Measurements from ENCODE around the gene THEMIS2. TPM values are rescaled to one million over a fixed set of nuclear protein-coding genes. Genes with fewer than 3 reads are reported as not detected.

The THEMIS2 gene
- total and polyA plus RNA-seq, 9 of the 15 experiments (the other 6 are each of a cell fraction or from before 2014, with no cell fraction given): 2.3 to 12.7 (median 8.0) TPM

DNA sequence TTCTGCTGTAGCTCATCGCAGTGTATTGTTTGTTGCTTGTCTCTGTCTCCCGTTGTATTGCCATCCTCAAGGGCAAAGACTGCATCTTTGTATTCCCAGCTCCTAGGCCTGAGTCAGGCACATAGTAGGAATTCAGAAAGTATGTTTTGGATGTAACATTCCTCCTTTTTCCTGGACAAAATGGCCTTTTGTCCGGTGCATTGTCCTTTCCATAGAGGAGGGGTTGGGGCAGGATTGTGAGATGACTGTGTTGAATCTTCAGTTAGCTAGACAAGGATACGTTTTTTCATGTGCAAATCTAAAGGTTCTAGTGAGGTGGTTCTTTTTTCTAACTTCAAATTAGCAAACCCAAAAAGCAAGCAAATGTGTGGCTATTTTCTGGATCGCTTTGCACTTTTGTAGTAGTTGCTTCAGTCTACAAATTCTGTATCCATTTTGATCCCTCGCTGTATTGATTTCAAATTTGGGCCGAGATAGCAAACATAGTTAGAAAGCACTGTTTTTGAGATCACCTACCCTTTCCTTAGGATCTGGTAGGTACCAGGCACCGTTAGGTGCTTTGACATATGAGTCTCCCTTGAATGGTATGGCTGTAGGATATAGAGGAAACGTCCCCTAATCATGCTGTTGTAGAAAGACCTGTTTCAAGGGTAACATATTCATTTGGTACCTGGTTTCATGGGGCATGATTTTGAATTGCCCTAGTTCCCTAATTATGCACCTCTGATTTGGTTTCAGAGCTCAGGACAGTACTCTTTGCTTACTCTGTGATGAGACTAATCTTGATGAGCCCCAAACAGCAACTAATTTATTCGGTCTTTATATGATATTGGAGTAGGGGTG, 40.6 kb upstream of the THEMIS2 start:
- peak; percentile 29 for FAIRE-seq
- ChIA-PET POLR2A (interaction anchor here (0.7 to 3.5 kb wide), 19 partner anchors 9 to 283 kb away, joined by 3 to 28 read pairs (median 4); partner anchors contain the start of gene STX12), CTCF (ENCODE audit: low intra/inter-chr PET ratio) (no interaction called here)
- peaks cover 7 to 14% of the 10 kb centered on the region in 2 experiments; a peak in 3 of 5 replicates for H3K4me1 ChIP-seq (replicated peaks in 1 of 2; ENCODE audit: control insufficient read depth in 2 of 2, insufficient read depth in 2 of 2, low read length in 2 of 2)
- H3K36me3 ChIP-seq (ENCODE audit: control insufficient read depth, insufficient read depth, low read length): peaks cover 45% of the 10 kb centered on the region
- in situ Hi-C loops (cut with MboI) (no loop called here), intact Hi-C loops (cut with micrococcal nuclease) (loop anchor here (5.0 kb wide), 2 partner anchors 59 to 164 kb away; partner anchors contain the start of gene STX12)
- ATAC-seq: 0 out of 3 replicates have a peak, but pooled peaks have one; percentile 7
- H3K4me3 ChIP-seq: peak overlapping the region; percentile 61
- H4K20me1 ChIP-seq (replicated peaks; ENCODE audit: control insufficient read depth, insufficient read depth, low read length): no peaks in the 10 kb centered on the region
- peak overlapping the region; percentile 88 to 96 for H3K9ac ChIP-seq (ENCODE audit: insufficient read depth in 1 of 2, low read depth in 2 of 2, low read length in 2 of 2)
- H3K79me2 ChIP-seq (ENCODE audit: control insufficient read depth, insufficient read depth, low read length): peaks cover 65% of the 10 kb centered on the region
- TF ChIP-seq MEF2A (IDR thresholded peaks at IDR 0.05; ENCODE audit: control insufficient read depth, low read depth, low read length) (no peak), ZNF584 (CRISPR knock-in tag; IDR thresholded peaks at IDR 0.05; ENCODE audit: low read depth) (0 out of 2 replicates have a peak, but pooled peaks have one; percentile 5), TEAD1 (CRISPR knock-in tag; IDR thresholded peaks at IDR 0.05) (0 out of 4 replicates have a peak, but pooled peaks of 1 of the 2 experiments have one; percentile 0), ZKSCAN1 (IDR thresholded peaks at IDR 0.05; ENCODE audit: low read depth, low read length) (peak; percentile 80; the same call in 1 of the 2 replicates), ZNF12 (CRISPR knock-in tag; IDR thresholded peaks at IDR 0.05) (peak; percentile 93), YY1 (IDR thresholded peaks at IDR 0.05; ENCODE audit: borderline replicate concordance in 1 of 3, control insufficient read depth in 1 of 3, extremely low read depth in 1 of 3, insufficient read depth in 3 of 3, insufficient read length in 1 of 3, insufficient replicate concordance in 2 of 3, low read depth in 1 of 3, low read length in 2 of 3) (peak in 1 of 3 experiments; percentile 65), NCOA6 (IDR thresholded peaks at IDR 0.05) (no peak), SREBF2 (CRISPR knock-in tag; IDR thresholded peaks at IDR 0.05) (0 out of 2 replicates have a peak, but pooled peaks have one; percentile 51)
- TF ChIP-seq, protein P1, sequence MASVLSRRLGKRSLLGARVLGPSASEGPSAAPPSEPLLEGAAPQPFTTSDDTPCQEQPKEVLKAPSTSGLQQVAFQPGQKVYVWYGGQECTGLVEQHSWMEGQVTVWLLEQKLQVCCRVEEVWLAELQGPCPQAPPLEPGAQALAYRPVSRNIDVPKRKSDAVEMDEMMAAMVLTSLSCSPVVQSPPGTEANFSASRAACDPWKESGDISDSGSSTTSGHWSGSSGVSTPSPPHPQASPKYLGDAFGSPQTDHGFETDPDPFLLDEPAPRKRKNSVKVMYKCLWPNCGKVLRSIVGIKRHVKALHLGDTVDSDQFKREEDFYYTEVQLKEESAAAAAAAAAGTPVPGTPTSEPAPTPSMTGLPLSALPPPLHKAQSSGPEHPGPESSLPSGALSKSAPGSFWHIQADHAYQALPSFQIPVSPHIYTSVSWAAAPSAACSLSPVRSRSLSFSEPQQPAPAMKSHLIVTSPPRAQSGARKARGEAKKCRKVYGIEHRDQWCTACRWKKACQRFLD (CRISPR knock-in tag; IDR thresholded peaks at IDR 0.05): no peak
- TF ChIP-seq, protein P2, sequence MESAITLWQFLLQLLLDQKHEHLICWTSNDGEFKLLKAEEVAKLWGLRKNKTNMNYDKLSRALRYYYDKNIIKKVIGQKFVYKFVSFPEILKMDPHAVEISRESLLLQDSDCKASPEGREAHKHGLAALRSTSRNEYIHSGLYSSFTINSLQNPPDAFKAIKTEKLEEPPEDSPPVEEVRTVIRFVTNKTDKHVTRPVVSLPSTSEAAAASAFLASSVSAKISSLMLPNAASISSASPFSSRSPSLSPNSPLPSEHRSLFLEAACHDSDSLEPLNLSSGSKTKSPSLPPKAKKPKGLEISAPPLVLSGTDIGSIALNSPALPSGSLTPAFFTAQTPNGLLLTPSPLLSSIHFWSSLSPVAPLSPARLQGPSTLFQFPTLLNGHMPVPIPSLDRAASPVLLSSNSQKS (CRISPR knock-in tag; IDR thresholded peaks at IDR 0.05): no peak
- TF ChIP-seq, protein P3, sequence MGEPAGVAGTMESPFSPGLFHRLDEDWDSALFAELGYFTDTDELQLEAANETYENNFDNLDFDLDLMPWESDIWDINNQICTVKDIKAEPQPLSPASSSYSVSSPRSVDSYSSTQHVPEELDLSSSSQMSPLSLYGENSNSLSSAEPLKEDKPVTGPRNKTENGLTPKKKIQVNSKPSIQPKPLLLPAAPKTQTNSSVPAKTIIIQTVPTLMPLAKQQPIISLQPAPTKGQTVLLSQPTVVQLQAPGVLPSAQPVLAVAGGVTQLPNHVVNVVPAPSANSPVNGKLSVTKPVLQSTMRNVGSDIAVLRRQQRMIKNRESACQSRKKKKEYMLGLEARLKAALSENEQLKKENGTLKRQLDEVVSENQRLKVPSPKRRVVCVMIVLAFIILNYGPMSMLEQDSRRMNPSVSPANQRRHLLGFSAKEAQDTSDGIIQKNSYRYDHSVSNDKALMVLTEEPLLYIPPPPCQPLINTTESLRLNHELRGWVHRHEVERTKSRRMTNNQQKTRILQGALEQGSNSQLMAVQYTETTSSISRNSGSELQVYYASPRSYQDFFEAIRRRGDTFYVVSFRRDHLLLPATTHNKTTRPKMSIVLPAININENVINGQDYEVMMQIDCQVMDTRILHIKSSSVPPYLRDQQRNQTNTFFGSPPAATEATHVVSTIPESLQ (CRISPR knock-in tag; IDR thresholded peaks at IDR 0.05): 0 out of 2 replicates have a peak, but pooled peaks have one; percentile 35
- H3K27me3 ChIP-seq (ENCODE audit: control insufficient read depth in 2 of 2, insufficient read depth in 2 of 2, low read length in 2 of 2): no peaks in the 10 kb centered on the region
- TSS peak; percentile 41 for BruUV-seq (replicated peaks)
- H2AFZ ChIP-seq (ENCODE audit: low read depth, low read length): no peak overlapping the region
- WGBS (ENCODE audit: insufficient coverage, low coverage, missing lambda C conversion rate): 7% methylated on average over 10 of the region's 10 CpGs
- H3K9me1 ChIP-seq (ENCODE audit: control insufficient read depth, insufficient read depth, low read length): no peaks in the 10 kb centered on the region
- DNase-seq (ENCODE audit: extremely low read depth in 1 of 4, low spot score in 3 of 4): peak in 1 of 4 experiments; percentile 35
- no peaks in the 10 kb centered on the region for H3K9me3 ChIP-seq (replicated peaks; ENCODE audit: control insufficient read depth, insufficient read depth, low read depth, low read length)
- H3K27ac ChIP-seq (ENCODE audit: extremely low read depth, low read depth, low read length): peak overlapping the region; percentile 82
- peak overlapping the region; percentile 95 for H3K4me2 ChIP-seq (ENCODE audit: insufficient read depth, low read length)
